ENCODE measurements around the gene EML5.

The EML5 gene

GRCh38 chr14:88823968-88824313 lies 31.2 kb upstream of the EML5 start:
- DNase-seq = no peak

GRCh38 chr14:88821888-88822287 lies 29.1 kb upstream of the EML5 start:
- DNase-seq = no peak
- TF ChIP-seq POLR2A (IDR thresholded peaks at IDR 0.05; ENCODE audit: low read length) (no peak), GATA1 (IDR thresholded peaks at IDR 0.05; ENCODE audit: low read depth, low read length) (no peak)

More at GRCh38 chr14:88823968-88824313, 31.2 kb upstream of the EML5 start:
- no peak for TF ChIP-seq POLR2A (IDR thresholded peaks at IDR 0.05; ENCODE audit: low read length)
- no peak for TF ChIP-seq GATA1 (IDR thresholded peaks at IDR 0.05; ENCODE audit: low read depth, low read length)

GRCh38 chr14:88821378-88821777 lies 28.6 kb upstream of the EML5 start:
- no peak for DNase-seq
- TF ChIP-seq POLR2A (IDR thresholded peaks at IDR 0.05; ENCODE audit: low read length) (no peak), GATA1 (IDR thresholded peaks at IDR 0.05; ENCODE audit: low read depth, low read length) (no peak)

GRCh38 chr14:88819674-88820073 lies 26.9 kb upstream of the EML5 start:
- peak in 1 of 2 experiments; percentile 52 for DNase-seq

GRCh38 chr14:88818018-88818417 lies 25.3 kb upstream of the EML5 start:
- TF ChIP-seq GATA1 (IDR thresholded peaks at IDR 0.05; ENCODE audit: low read depth, low read length) = no peak
- no peak for TF ChIP-seq POLR2A (IDR thresholded peaks at IDR 0.05; ENCODE audit: low read length)
- no peak for DNase-seq

GRCh38 chr14:88815980-88816379 lies 23.2 kb upstream of the EML5 start:
- DNase-seq = peak; percentile 50 to 87
- TF ChIP-seq POLR2A (IDR thresholded peaks at IDR 0.05; ENCODE audit: low read length) = no peak
- no peak for TF ChIP-seq GATA1 (IDR thresholded peaks at IDR 0.05; ENCODE audit: low read depth, low read length)

- no peak for DNase-seq
- TF ChIP-seq POLR2A (IDR thresholded peaks at IDR 0.05; ENCODE audit: low read length) = no peak
- TF ChIP-seq GATA1 (IDR thresholded peaks at IDR 0.05; ENCODE audit: low read depth, low read length) = no peak
Observed at GRCh38 chr14:88808359-88808758, 15.6 kb upstream of the EML5 start.

- no peak for TF ChIP-seq GATA1 (IDR thresholded peaks at IDR 0.05; ENCODE audit: low read depth, low read length)
- TF ChIP-seq POLR2A (IDR thresholded peaks at IDR 0.05; ENCODE audit: low read length) = no peak
- no peak for DNase-seq
Observed at GRCh38 chr14:88804477-88804876, 11.7 kb upstream of the EML5 start.

GRCh38 chr14:88804035-88804434 lies 11.3 kb upstream of the EML5 start:
- TF ChIP-seq GATA1 (IDR thresholded peaks at IDR 0.05; ENCODE audit: low read depth, low read length) (no peak), POLR2A (IDR thresholded peaks at IDR 0.05; ENCODE audit: low read length) (no peak)
- no peak for DNase-seq

GRCh38 chr14:88802596-88802995 lies 9.8 kb upstream of the EML5 start:
- TF ChIP-seq GATA1 (IDR thresholded peaks at IDR 0.05; ENCODE audit: low read depth, low read length) = no peak
- TF ChIP-seq POLR2A (IDR thresholded peaks at IDR 0.05; ENCODE audit: low read length) = no peak
- no peak for DNase-seq

- no peak for DNase-seq
- TF ChIP-seq POLR2A (IDR thresholded peaks at IDR 0.05; ENCODE audit: low read length) = no peak
- TF ChIP-seq GATA1 (IDR thresholded peaks at IDR 0.05; ENCODE audit: low read depth, low read length) = no peak
Observed at GRCh38 chr14:88799522-88799921, 6.8 kb upstream of the EML5 start.

GRCh38 chr14:88798156-88798555 lies 5.4 kb upstream of the EML5 start:
- TF ChIP-seq GATA1 (IDR thresholded peaks at IDR 0.05; ENCODE audit: low read depth, low read length) = no peak
- TF ChIP-seq POLR2A (IDR thresholded peaks at IDR 0.05; ENCODE audit: low read length) = no peak
- DNase-seq = no peak

GRCh38 chr14:88793259-88793625 lies 489 bp upstream of the EML5 start:
- TF ChIP-seq POLR2A (IDR thresholded peaks at IDR 0.05; ENCODE audit: low read length) = no peak
- no peak for TF ChIP-seq GATA1 (IDR thresholded peaks at IDR 0.05; ENCODE audit: low read depth, low read length)
- no peak for DNase-seq

- TF ChIP-seq POLR2A (IDR thresholded peaks at IDR 0.05; ENCODE audit: low read length) = no peak
- no peak for TF ChIP-seq GATA1 (IDR thresholded peaks at IDR 0.05; ENCODE audit: low read depth, low read length)
- peak; percentile 44 to 45 for DNase-seq
Observed at GRCh38 chr14:88791629-88792472, 902 bp downstream of the EML5 start.

GRCh38 chr14:88791252-88791621 lies 1.5 kb downstream of the EML5 start:
- no peak for TF ChIP-seq GATA1 (IDR thresholded peaks at IDR 0.05; ENCODE audit: low read depth, low read length)
- no peak for TF ChIP-seq POLR2A (IDR thresholded peaks at IDR 0.05; ENCODE audit: low read length)
- no peak for DNase-seq
